NCI-H1436 (cell line): ENCODE measurements around the gene OXCT1.
"Not testable (repeated sequence)": the region's sequence is repeated elsewhere in the genome, so short reads cannot be mapped to it uniquely, and the experiment has no call there.

Experiments
- DNase-seq: peaks from one replicate; lab custom pipeline; 2025; lab: John Stamatoyannopoulos, UW

Gene OXCT1

DNA sequence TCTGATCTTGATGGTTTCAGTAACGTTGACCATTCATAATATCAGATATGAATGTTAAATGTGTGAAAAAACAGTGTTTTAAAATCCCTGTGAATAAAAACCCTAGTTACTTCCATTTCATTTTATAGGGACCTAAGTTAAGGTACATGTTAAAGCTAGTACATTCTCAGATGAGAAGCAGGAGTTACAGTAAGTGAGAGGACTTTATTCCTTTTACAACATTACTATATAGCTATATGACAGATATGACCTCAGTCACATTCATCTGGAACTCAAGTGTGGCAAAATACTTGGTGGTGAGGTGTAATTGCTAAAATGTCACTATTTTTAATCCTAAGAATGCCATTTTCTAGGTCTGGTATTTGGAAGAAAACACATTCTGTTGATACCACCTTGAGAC lies 96.4 kb downstream of the OXCT1 start:
- no peak for DNase-seq

DNA sequence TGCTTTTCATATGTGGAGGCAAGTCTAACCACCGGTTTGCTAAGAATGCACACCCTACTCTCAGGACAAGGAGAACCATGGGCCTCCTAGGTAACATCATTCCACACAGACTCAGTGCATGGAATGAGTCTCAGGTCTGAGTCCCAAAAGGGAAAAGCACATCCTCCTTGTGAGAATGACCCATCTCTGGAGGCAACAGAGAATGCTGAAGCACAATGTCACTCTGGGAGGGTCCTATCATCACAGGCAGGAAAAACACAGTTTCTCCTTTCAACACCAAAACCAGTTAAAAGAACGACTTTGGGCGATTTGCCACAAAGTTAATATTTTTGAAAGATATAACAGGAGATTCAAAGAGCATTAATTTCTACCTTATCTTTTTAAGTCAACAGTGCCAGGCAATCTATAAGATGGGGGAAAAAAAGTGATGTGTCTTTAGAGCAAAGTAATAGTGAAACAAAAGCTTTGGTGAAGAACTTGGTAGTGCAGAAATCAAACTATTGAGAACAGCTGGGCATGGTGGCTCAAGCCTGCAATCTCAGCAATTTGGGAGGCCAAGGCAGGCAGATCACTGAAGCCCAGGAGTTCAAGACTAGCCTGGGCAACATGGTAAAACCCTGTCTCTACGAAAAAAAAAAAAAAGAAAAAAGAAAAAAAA lies 97.3 kb downstream of the OXCT1 start:
- DNase-seq: no peak

DNA sequence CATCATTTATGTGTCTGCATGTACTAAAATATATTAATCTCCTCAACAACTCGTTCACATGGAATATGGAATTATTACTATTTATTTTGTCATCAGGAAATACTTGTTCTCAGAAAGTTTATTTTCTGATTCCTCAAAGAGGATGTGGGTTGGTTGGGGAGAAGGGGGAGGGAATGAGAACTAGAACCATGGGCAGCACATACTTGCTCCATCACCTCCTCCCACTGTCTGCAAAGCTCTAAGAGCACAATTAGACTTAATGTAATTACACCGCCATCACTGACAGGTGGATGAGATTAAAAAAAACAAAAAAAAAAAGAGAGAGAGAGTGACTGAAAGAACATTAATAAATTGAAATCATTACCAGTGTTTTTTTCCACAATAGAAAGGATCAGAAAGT lies 98.2 kb downstream of the OXCT1 start:
- DNase-seq: peak; percentile 10

DNA sequence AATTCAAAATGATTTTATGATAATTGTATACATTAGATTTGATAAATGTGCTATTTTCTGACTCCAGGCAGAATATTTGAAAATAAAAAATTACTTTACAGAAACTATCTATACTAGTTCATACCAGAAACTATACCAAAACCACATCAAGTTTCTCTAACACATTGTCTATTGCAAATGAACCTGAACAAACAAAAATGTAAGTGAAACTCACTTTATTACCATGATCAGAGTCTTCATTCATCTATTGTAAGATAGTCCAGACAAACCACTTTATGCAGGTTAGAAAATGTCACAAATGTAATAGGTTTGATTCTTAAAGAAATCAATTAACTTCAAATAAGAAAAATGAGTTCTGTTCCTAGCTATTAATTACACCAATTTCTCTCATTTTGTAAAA lies 99.4 kb downstream of the OXCT1 start:
- no peak for DNase-seq

DNA sequence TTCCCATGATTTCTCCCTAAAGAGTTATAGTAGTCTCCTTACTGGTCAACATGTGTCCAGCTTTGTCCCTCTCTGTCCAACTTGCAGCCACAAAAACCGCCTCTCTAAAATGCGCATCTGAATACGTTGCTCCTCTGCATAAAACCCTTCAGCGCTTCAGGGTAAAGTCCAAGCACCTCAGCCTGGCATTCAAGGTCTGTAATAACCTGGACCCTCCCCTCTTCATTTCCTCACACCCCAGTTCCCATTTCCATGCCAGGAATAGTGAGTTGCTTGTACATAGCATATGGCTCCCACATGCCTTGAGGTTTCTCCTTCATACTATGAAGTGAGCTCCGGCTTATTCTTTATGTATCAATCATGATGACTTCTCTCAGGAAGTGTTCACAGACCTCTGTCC lies 101.5 kb downstream of the OXCT1 start:
- DNase-seq: no peak

DNA sequence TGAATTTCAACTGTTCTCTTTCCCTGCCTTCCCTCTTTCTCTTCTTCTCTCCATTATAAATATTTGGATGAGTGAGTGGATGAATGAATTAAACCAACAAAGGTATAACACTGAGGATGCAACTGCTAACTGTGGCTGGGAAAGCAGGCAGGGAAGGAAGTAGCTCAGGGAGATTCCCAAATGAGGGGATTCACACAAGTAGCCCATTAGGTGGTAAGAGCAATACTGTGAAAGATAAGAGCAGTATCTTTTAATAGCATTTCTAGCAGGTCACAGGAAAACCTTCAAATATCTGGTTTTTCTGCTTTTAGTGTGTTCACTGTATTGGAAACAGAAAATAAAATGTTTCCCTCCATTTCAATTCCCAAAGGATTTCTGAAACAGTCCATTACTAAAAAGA lies 105.6 kb downstream of the OXCT1 start:
- no peak for DNase-seq

DNA sequence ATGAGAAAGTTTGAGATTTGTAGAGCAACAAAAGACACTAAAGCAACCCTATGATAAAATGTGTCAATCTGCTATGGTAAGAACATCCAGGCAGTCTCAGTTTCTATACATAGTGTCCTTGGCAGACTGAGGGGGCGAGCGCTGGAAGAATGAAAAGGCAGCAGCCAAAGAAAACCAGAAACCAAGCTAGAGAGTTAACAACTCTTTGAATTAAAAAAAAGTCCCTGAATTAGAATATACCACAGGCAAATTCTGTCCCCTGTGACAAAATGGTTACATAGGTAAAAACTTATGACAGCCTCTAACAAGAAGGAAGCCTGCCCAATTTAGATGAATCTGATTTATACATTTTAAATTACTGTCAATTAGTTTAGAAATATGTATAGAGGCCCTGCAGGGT lies 106.7 kb downstream of the OXCT1 start:
- DNase-seq: no peak

DNA sequence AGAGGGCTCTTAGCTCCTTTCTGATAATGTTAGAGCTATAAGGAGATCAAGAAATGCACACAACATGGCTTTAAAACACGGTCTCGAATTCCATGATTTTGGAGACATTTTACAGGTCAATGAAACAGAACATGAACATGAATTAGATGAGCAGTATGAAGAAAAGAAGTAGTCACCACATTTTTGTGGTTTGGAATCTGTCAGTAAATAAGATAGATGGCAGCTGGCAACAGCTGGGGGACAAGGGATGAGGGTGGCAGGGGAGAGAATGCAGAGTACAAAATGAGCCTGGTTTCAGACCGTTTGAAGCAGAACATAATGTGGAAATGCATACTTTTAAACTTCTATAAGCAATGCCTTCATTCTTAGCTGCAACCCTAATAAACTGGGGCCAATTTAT lies 107.1 kb downstream of the OXCT1 start:
- DNase-seq: no peak

DNA sequence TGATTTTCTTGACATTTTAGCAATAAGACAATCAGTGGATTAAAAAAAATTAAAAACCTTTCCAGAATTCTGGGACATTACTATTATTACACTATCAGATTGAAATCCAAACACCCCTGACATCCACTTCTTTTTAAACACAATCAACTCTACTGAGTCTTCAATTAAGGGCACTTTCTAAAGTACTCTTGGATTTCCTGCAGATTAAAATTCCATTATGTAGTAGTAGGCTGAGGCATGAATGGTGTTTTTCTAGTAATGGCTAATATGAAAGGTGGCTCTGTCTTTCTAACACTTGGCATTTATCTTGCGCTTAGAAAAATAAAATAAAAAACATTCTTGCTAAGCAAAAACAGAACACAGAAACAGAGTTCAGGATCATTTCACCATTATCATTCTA lies 107.8 kb downstream of the OXCT1 start:
- DNase-seq: no peak

DNA sequence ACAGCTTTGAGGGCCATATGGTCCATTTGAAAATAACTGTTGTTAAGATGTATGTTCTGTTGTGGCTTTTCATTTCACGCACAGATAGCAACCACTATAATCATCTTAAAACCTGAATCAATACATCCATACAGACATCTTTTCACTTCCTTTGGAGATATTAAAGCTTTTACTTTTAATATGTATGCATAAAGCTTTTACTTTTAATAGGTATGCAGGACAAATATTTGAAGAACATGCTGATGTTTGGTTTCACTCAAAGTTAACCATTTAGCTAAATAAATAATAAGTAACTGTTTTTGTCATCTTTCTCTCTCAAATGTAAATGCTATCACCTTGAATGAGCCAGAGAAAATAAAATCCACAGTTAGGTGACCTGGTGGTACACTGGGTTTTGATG lies 108.6 kb downstream of the OXCT1 start:
- DNase-seq: no peak

DNA sequence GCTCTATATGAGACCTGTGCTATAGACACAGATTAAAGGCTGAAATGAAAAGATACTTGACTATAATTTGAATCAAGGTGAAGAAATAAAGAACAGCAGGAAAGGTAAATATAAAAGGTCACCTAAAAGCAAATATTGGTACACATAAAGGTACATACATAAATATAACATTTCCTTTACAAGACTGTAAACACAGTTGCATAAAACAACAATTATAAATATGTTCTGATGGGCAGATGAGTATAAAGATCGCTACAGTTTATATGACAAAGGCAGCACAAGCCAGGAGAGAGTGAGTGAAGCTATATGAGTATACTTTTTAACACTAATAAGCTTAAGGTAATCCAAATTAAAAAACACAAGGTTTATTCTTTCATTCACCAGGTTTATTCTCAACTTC lies 114.5 kb downstream of the OXCT1 start:
- DNase-seq: no peak

DNA sequence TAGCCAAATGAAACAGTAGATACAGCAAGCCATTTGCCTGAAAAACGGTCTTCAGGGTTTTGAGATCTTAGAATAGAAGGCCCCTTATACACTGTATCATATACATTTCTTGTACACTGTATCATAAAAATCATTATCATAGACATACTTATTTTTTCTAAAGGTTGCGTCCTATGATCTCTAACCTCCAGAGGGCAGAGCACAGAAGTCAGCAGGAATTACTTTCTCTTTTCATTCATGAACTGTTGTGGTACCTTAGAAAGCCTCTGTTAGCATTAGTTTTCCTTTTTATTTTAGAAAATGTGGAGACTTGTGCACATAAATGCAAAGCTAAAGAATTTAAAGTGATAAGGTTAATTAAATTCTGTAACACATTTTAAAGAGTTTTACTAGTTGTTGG lies 115.4 kb downstream of the OXCT1 start:
- DNase-seq: no peak

DNA sequence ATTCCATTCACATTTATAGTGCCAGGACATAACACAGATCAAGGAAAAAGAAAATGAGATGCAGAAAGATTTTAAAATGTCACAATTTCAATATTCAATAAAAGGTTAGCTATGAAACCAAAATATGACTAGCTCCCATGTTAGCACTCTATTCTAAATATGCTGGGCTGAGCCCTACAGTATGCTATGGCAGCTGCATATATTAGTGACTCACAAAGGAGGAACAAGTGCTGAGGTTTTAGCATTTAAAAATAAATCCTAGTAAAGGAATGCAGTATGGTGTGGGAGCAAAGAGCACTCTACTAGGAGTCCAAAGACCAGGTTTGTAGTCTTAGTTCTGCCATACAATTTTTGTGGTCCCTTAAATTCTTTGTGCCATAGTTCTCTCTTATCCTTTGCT lies 118.4 kb downstream of the OXCT1 start:
- no peak for DNase-seq

DNA sequence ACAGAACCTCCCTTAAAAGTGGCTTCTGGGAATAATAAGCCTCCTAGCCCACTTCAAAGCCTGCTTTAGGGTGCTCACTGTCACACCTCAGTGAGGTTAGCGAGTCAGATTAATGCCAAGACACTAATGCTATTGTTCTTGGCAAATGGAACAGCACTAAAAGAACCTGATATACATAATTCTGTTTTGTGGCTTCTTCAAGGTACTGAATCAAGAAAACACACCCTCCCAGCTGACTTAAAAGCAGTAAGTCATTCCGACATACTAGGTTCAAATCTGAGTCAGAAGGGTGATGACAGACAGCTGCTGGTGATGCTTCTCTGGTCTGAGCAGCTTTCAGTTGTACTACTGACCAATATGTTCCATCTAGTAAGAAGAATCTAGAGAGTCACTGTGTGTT lies 121.6 kb downstream of the OXCT1 start:
- DNase-seq: no peak

DNA sequence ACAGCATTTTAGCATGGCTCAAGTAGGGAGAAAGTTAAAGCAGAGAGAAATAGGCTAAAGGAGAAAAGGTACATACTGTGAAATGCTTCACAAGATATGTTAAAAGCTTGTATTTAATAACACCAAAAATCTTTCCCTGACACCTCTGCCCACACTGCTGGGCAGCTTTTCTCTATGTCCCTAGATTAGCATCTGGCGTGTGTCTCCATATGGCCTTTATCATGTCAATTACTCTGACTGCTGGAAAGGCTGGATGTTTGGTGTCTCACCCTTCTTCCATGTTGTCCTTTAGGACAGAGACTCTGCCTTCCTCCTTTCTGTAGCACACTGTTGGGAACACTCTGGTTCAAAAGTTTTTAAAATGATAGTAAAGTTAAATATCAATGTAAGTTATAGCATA lies 122.5 kb downstream of the OXCT1 start:
- no peak for DNase-seq

DNA sequence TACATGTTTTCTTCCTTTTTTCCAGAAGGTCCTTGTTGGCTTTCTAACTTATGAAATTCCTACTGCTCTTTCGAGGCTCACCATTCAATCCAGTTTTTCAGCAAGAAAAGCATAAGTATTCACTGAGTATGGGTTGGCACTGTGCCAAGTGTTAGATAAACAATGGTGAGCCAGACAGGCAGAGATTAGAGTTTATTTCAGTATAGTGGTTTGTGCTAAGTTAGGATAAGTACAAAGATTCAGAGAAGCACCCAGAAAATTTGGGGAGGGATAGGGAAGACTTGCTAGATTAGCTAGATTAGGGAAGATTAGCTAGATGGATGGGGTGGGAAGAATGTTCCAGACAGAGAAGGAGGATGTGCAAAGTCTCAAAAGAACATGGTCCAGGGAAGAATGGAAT lies 122.9 kb downstream of the OXCT1 start:
- DNase-seq: no peak

DNA sequence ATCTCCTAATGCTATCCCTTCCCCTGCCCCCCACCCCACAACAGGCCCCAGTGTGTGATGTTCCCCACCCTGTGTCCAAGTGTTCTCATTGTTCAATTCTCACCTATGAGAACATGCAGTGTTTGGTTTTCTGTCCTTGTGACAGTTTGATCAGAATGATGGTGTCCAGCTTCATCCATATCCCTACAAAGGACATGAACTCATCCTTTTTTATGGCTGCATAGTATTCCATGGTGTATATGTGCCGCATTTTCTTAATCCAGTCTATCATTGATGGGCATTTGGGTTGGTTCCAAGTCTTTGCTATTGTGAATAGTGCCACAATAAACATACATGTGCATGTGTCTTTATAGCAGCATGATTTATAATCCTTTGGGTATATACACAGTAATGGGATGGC lies 127.6 kb downstream of the OXCT1 start:
- not testable (repeated sequence) for DNase-seq

DNA sequence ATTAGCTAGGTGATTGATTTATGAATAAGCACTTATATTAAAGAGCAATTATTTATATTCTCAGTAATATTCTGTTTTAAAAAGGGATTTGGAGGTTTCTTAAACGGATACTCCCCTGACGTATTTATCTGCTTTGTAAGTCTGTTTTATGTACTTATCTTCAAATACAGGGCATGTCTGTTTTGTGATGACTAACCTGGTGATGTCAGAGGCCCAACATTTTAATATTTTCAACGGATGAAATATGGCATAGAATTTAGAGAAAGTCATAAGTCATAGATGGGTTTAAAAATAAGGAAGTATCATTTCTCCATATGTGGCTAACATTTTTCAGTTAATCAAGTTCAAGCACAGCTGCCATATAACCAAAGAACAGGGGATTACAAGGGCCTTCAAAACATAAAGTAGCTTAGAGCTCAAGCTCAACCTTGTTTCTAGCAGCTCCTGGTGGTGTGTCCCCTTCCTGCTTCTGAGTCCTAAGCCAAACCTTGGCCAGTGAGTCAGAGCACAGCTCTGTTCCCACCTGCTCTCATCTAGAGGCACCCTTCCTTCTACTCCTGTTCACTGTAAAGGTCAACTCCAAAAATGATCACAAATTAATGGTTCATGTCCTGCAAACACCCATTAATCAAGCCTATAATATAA lies 131.4 kb downstream of the OXCT1 start:
- no peak for DNase-seq

DNA sequence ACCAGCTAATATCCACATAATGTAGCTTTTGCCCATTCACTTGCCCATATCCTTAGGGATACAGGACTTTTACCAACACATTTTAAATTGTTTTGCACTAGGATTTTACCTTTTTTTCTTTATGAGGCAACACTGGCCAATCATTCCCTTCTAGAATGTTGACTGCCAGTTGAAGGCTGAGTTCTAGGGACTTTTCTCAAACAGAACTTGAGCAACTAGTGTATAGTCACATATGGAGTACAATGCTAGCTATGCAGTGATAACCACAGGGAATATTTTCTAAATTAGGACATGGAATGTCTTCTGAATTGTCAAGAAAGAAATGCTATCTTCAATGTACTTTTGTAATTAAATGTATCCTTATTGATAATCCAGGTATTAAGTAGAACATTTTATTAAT lies 133.6 kb downstream of the OXCT1 start:
- no peak for DNase-seq

DNA sequence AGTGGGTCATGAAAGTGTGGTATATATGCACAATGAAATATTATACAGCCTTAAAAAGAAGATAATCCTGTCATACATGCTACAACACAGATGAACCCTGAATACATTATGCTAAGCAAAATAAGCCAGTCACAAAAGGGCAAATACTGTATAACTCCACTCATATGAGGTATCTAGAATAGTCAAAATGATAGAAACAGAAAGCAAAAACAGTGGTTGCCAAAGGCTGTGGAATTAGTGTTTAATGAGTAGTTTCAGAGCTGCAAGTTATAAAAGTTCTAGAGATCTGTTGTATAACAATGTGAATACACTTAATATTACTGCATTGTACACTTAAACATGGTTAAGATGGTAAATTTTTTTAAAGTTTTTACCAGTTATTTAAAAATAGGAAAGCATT lies 135.0 kb downstream of the OXCT1 start:
- no peak for DNase-seq

DNA sequence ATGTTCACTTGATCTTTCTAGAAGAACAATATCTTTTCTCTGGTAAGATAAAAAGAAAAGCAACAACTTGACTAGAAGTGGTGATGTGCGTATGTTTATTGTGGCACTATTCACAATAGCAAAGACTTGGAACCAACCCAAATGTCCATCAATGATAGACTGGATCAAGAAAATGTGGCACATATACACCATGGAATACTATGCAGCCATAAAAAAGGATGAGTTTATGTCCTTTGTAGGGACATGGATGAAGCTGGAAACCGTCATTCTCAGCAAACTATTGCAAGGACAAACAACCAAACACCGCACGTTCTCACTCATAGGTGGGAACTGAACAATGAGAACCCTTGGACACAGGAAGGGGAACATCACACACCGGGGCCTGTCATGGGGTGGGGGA lies 140.8 kb downstream of the OXCT1 start:
- DNase-seq: not testable (repeated sequence)

DNA sequence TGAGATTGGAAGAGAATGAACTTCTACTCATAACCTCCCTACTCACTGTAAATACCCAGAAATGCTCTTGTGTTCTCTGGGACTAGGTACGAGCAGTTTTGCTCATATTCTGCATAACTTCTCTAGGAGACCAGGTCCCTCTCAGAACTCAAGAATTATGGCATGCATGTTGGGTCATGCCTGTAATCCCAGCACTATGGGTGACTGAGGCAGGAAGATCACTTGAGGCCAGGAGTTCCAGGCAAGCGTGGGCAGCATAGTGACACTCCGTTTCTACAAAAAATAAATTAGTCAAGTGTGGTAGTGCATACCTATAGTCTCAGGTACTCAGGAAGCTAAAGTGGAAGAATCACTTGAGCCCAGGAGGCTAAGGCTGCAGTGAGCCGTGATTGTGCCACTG lies 141.9 kb downstream of the OXCT1 start:
- no peak for DNase-seq

DNA sequence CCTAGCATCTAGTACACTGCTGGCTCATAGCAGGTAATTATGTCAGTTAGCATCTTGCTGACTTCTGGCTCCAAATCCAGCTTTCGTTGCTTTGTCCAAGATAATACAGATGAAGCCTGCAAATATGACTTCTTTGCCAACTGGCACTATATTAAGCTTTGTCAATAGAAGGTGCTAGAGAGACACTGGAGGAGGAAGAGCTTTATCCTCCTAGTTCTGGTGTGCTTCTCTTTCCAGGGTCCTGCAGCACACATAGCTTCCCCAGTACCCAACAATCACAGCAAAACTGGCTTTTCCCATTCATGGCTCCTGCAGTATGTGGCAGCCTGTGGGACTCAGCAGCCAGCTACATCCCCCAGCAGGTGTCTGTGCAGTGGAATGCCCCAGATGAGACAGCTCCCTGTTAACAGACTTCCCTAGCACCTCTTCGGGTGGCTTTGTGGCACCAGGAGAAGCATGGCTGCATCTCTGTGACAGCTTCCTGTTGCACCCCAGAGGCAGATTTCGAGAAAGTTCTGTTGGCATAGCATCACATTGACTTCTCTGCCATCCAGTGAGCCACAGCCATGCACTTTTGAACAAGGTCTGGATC lies 147.8 kb downstream of the OXCT1 start:
- DNase-seq: no peak

DNA sequence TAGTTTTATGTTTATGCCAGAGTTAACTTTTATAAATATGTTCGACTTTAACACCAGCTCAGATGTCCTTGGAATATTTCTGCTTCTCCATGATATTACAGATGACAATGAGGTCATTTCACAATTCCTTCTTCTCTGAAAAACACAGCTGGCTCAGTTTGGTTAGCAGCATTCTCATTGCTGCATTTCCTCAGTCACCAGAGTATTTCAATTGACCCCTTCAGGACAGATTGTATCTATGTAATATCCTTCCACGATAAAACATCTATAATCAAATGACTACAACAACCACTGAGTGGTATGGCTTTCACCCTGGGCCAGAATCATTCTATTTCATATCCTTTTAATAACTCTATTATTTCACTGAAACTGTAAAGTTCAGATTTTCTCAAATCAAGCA lies 148.7 kb downstream of the OXCT1 start:
- DNase-seq: no peak
